ENCODE results near the gene KIAA0408. TPM values are rescaled to one million over a fixed set of nuclear protein-coding genes. Genes with fewer than 3 reads are reported as not detected.

Gene KIAA0408
- total and polyA plus RNA-seq, 2 experiments from 2014 or later = 0.27 to 2.0 TPM

DNA sequence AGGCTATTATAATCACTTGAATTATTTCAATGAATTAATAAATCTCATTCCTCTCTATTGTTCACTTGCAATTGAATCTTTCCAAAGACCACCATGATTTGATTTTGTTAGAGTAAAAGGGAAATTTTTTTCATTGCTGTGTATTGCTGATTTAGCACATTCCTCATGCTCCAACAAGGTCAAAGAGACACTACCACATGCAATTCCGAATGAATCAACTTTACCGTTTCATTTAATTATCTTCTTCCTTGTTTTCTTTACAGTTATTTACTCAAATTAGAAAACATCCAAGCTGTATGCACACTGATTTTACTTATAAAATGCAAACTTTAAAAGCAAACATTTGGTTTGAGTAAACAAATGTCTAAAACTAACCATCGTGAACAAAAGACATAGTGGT, 967 bp downstream of the KIAA0408 start:
- Histone ChIP-seq H3K9me3 (ENCODE audit: low read depth) (no peaks in the 10 kb centered on the region), H3K27me3 (no peaks in the 10 kb centered on the region), H3K27ac (no peak overlapping the region), H3K4me3 (no peak overlapping the region), H3K36me3 (no peaks in the 10 kb centered on the region), H3K4me1 (ENCODE audit: low read depth) (peaks cover 23% of the 10 kb centered on the region)
- TF ChIP-seq, protein P1, sequence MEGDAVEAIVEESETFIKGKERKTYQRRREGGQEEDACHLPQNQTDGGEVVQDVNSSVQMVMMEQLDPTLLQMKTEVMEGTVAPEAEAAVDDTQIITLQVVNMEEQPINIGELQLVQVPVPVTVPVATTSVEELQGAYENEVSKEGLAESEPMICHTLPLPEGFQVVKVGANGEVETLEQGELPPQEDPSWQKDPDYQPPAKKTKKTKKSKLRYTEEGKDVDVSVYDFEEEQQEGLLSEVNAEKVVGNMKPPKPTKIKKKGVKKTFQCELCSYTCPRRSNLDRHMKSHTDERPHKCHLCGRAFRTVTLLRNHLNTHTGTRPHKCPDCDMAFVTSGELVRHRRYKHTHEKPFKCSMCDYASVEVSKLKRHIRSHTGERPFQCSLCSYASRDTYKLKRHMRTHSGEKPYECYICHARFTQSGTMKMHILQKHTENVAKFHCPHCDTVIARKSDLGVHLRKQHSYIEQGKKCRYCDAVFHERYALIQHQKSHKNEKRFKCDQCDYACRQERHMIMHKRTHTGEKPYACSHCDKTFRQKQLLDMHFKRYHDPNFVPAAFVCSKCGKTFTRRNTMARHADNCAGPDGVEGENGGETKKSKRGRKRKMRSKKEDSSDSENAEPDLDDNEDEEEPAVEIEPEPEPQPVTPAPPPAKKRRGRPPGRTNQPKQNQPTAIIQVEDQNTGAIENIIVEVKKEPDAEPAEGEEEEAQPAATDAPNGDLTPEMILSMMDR (IDR thresholded peaks at IDR 0.05; ENCODE audit: low read depth, low read length) = no peak
- DNase-seq (ENCODE audit: low read depth in 1 of 2, low spot score in 1 of 2) = no peak

DNA sequence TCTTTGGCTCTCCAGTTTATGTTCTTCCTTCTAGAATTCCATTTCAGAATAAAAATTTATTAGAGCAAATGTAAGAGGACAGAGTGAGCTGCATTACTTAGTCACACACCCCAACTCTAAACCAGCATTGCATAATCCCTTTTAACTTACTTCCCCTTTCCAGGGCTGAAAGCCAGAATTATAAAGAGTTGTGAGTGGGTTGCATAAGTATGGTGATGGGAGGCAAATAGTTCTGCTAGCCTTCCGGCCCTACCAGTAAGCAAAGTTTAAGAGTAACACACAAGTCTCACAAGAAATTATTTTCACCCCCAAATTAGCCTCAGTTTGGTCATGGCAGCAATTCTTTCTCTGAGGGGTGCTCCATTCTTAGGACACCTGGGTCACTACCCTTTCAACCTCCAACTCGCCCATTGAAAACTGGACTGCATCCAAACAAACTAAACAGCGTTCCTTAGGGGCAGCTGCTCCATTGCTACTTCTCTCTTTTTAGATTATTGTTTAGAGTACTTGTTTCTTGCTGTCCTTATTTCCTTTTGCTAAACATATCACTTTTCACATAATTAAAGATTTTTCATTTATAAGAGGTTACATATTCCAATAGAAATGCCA, 1.6 kb downstream of the KIAA0408 start:
- no peaks in the 10 kb centered on the region for H3K9me3 ChIP-seq (ENCODE audit: low read depth)
- DNase-seq (ENCODE audit: low read depth in 1 of 2, low spot score in 1 of 2) = peak in 1 of 2 donors; percentile 94
- H3K4me3 ChIP-seq = no peak overlapping the region
- H3K27ac ChIP-seq = no peak overlapping the region
- peaks cover 22% of the 10 kb centered on the region for H3K4me1 ChIP-seq (ENCODE audit: low read depth)
- H3K27me3 ChIP-seq = no peaks in the 10 kb centered on the region
- TF ChIP-seq, protein P1 (IDR thresholded peaks at IDR 0.05; ENCODE audit: low read depth, low read length) = no peak
- no peaks in the 10 kb centered on the region for H3K36me3 ChIP-seq

DNA sequence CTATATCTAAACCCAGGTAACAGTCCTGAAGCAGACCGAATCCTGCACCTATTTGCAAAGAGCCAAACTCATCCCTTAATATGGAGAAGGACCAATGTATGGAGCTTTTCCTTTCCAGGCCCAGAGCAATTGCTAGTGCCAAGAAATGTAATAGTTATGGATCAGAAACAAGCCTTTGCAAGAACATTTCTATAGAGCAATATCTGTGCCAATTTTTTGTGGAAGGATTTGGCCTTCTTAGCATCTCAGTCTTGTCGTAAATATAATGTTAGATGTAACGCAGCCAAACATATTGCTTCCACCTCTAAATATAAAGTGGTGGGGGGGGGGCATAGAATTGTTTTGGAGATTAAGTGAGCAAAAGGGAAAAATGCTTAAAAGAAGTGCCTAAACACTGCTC, 2.7 kb downstream of the KIAA0408 start:
- peaks cover 13% of the 10 kb centered on the region for H3K4me1 ChIP-seq (ENCODE audit: low read depth)
- no peak overlapping the region for H3K4me3 ChIP-seq
- H3K27me3 ChIP-seq = no peaks in the 10 kb centered on the region
- no peaks in the 10 kb centered on the region for H3K36me3 ChIP-seq
- no peaks in the 10 kb centered on the region for H3K9me3 ChIP-seq (ENCODE audit: low read depth)
- H3K27ac ChIP-seq = no peak overlapping the region
- no peak for DNase-seq (ENCODE audit: low read depth in 1 of 2, low spot score in 1 of 2)
- TF ChIP-seq, protein P1 (IDR thresholded peaks at IDR 0.05; ENCODE audit: low read depth, low read length) = no peak

DNA sequence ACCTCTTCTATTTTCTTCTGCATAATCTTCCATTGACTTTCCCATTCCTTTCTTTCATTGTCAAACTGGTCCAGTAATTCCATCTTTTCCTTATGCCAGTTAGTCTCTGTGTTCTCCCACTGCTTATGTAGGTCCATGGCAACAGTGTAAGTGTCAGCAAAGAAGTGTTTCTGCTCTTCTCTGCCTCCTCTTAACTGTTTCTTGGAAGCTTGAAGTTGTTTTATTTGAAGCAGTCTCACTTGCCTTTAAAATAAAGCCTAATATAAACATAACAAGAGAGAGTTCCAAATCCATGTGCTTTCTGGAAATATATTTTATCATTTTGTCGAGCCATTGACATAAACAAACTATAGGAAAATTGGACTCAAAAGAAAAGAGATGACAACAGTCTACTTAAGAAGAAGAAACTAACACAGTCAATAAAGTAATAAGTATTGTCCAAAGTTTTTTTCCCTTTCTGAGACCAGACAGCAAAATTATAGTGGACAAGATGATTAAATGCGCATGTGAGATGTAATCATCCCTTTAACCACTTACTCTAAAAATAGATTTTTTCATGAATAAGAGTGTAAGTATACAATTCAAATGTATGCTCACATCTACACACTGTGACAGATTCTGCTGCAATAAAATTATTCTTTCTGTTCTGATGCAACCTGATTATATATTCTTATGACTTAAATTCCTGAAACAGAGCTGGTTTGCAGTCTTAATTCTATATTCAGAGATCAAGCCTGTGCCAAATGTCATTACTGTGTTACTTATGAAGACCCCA, 5.2 kb downstream of the KIAA0408 start:
- Histone ChIP-seq H3K27ac (no peak overlapping the region), H3K4me1 (ENCODE audit: low read depth) (peaks cover 4% of the 10 kb centered on the region), H3K9me3 (ENCODE audit: low read depth) (no peaks in the 10 kb centered on the region), H3K4me3 (no peak overlapping the region), H3K27me3 (no peaks in the 10 kb centered on the region), H3K36me3 (no peaks in the 10 kb centered on the region)
- TF ChIP-seq, protein P1 (IDR thresholded peaks at IDR 0.05; ENCODE audit: low read depth, low read length) = no peak
- no peak for DNase-seq (ENCODE audit: low read depth in 1 of 2, low spot score in 1 of 2)

DNA sequence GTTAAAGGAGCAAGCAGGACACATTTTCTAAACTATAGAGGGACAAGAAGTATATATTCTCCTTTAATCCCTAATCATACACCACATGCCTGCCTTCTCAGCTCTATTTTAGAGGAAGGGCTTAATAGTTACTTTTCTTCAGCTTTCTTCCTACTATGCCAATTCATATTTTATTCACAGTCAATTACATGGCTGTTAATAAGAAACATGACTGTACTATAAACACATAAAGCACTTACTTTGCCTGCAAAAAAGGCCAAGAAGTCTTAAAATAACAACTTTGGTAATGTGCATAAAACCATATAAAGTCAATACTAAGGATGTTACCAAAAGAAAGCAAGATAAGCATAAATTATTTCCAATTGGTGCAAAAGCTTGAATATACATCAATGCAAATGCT, 6.4 kb downstream of the KIAA0408 start:
- no peaks in the 10 kb centered on the region for H3K27me3 ChIP-seq
- no peaks in the 10 kb centered on the region for H3K4me1 ChIP-seq (ENCODE audit: low read depth)
- TF ChIP-seq, protein P1 (IDR thresholded peaks at IDR 0.05; ENCODE audit: low read depth, low read length) = no peak
- H3K36me3 ChIP-seq = no peaks in the 10 kb centered on the region
- DNase-seq (ENCODE audit: low read depth in 1 of 2, low spot score in 1 of 2) = no peak
- H3K4me3 ChIP-seq = no peak overlapping the region
- H3K9me3 ChIP-seq (ENCODE audit: low read depth) = no peaks in the 10 kb centered on the region
- no peak overlapping the region for H3K27ac ChIP-seq
